ENCODE measurements around the gene EDC3. TPM values are rescaled to one million over a fixed set of nuclear protein-coding genes. Genes with fewer than 3 reads are reported as not detected.
A peak's percentile ranks its signal among the peaks of the same experiment; 100 is the strongest.

The EDC3 gene
- total and polyA plus RNA-seq, 9 donors, result 11.0 to 32.5 (median 27.1) TPM

DNA sequence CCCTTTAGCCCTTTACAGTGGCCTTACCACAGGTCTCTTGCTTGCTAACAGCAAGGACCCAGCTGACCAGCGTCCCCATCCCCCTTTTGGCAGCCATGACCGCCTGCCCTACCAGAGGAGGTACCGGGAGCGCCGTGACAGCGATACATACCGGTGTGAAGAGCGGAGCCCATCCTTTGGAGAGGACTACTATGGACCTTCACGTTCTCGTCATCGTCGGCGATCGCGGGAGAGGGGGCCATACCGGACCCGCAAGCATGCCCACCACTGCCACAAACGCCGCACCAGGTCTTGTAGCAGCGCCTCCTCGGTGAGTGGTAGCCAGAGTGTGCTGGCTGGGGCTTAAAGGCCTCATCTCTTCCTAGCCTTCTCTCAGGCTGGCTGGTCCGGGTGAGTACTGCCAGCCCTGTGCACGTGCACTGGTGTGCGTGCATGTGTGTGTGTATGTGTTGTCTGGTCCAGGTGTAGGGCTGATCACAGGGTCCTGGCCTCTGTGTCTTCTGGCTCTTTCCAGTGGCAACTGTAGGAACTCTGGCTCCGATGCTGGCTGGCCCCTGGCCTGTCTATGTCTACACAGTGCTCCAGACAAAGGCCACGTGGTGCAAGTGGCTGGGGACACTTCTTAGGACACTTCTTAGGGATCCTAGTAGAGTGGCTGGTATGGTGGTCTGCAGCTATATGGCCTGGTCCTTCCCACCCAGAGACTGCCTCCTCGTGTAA is 75.7 kb downstream of the EDC3 start:
- Histone ChIP-seq H3K4me1 (ENCODE audit: control insufficient read depth, insufficient read depth, low read length) (peaks cover 22% of the 10 kb centered on the region), H3K27ac (ENCODE audit: low read length) (no peak overlapping the region), H3K9me3 (replicated peaks; ENCODE audit: control insufficient read depth, low read depth, low read length) (no peaks in the 10 kb centered on the region), H3K36me3 (ENCODE audit: control insufficient read depth, insufficient read depth, low read length) (peaks cover 75% of the 10 kb centered on the region), H3K27me3 (ENCODE audit: control insufficient read depth, insufficient read depth, low read length) (no peaks in the 10 kb centered on the region), H3K4me3 (ENCODE audit: low read length) (no peak overlapping the region)
- DNase-seq, result no peak
- 92% methylated on average over 21 of the region's 27 CpGs for WGBS (ENCODE audit: insufficient coverage)

DNA sequence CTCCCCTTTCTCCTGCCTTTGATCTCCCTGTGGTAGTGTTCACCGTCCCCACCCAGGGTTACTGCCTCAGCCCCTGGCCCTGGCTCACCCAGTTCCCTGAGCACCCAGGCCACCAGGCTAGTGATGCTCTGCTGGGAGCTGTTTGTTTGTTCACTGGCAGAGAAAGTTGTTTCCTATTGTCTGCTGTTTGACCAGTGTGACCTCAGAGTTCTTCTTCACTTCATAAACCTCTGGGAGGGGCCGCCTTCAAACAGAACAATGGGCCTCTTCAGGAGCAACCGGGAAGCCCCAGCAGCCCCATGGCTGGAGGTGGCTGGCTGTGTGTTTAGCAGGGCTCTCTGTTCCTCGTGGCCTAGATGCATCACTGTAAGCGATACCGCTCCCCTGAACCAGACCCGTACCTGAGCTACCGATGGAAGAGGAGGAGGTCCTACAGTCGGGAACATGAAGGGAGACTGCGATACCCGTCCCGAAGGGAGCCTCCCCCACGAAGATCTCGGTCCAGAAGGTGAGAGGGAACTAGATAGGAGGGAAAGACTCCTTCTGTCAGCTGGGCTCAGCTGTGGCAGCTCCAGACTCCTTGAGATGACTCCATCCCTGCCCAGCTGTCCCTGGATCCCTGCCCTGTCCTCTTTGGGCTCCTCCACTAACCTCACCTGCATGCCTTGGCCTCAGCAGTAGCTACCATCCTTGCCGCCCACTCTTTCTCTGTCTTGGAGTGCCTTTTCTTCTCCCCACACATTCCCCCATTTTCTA is 76.8 kb downstream of the EDC3 start:
- no peak for DNase-seq
- Histone ChIP-seq H3K27me3 (ENCODE audit: control insufficient read depth, insufficient read depth, low read length) (no peaks in the 10 kb centered on the region), H3K9me3 (replicated peaks; ENCODE audit: control insufficient read depth, low read depth, low read length) (no peaks in the 10 kb centered on the region), H3K27ac (ENCODE audit: low read length) (no peak overlapping the region), H3K36me3 (ENCODE audit: control insufficient read depth, insufficient read depth, low read length) (peaks cover 64% of the 10 kb centered on the region), H3K4me3 (ENCODE audit: low read length) (no peak overlapping the region), H3K4me1 (ENCODE audit: control insufficient read depth, insufficient read depth, low read length) (peaks cover 22% of the 10 kb centered on the region)
- WGBS (ENCODE audit: insufficient coverage), result 84% methylated on average over 13 of the region's 15 CpGs

DNA sequence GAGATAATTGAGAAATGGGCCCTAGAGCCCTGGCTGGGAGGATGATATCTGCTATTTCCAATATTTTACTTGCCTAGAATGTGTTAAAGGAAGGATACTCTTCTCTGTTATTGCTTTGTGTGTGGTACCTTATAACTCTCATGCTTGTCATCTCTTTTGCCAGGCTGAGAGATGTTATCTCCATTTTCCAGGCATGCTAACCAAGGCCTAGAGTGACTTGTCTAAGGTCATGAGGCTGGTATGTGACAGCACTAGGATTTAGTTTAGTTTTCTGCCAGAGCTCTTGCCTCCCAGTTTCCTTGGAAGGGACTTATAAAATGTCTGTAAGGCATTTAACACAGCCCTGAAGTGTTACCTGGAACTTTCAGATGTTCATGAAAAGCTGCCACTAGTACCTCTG is 78.8 kb downstream of the EDC3 start:
- Histone ChIP-seq H3K9me3 (replicated peaks; ENCODE audit: control insufficient read depth, low read depth, low read length) (no peaks in the 10 kb centered on the region), H3K4me1 (ENCODE audit: control insufficient read depth, insufficient read depth, low read length) (peaks cover 23% of the 10 kb centered on the region), H3K27ac (ENCODE audit: low read length) (peak overlapping the region; percentile 96), H3K27me3 (ENCODE audit: control insufficient read depth, insufficient read depth, low read length) (no peaks in the 10 kb centered on the region), H3K36me3 (ENCODE audit: control insufficient read depth, insufficient read depth, low read length) (peaks cover 44% of the 10 kb centered on the region), H3K4me3 (ENCODE audit: low read length) (peak overlapping the region; percentile 100)
- no peak for DNase-seq

DNA sequence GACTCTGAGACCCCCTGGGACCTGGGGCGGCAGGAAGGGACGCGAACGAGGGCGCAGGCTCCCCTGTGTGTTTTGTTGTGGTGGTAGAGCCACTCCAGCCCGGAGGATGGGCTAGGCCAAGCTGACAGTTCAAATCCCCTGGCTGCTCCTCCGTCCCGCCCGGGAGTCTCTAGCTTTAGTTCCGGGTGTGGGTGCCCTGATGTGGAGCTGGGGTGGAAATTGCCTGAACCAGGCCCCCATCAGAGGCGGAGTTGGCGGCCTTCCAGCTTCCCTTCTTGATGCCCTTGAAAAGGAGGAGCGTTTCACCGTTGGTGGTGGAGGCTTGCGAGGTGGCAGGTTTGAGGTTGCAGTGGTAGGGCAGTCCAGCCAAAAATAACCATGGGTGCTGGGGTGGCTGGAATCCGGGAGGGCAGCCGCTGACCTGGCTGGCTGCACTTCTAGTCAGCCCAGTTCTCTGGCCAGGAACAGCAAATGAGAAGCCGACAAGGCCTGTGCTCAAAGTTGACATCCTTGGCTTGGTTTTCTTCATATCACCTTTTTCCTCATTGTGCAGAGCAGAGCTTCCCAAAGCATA is 79.4 kb downstream of the EDC3 start:
- Histone ChIP-seq H3K27me3 (ENCODE audit: control insufficient read depth, insufficient read depth, low read length) (no peaks in the 10 kb centered on the region), H3K27ac (ENCODE audit: low read length) (peak overlapping the region; percentile 96), H3K4me1 (ENCODE audit: control insufficient read depth, insufficient read depth, low read length) (peaks cover 28% of the 10 kb centered on the region), H3K36me3 (ENCODE audit: control insufficient read depth, insufficient read depth, low read length) (peaks cover 39% of the 10 kb centered on the region), H3K9me3 (replicated peaks; ENCODE audit: control insufficient read depth, low read depth, low read length) (no peaks in the 10 kb centered on the region), H3K4me3 (ENCODE audit: low read length) (peak overlapping the region; percentile 100)
- 3% methylated on average over 18 of the region's 18 CpGs for WGBS (ENCODE audit: insufficient coverage)
- DNase-seq, result peak; percentile 75

DNA sequence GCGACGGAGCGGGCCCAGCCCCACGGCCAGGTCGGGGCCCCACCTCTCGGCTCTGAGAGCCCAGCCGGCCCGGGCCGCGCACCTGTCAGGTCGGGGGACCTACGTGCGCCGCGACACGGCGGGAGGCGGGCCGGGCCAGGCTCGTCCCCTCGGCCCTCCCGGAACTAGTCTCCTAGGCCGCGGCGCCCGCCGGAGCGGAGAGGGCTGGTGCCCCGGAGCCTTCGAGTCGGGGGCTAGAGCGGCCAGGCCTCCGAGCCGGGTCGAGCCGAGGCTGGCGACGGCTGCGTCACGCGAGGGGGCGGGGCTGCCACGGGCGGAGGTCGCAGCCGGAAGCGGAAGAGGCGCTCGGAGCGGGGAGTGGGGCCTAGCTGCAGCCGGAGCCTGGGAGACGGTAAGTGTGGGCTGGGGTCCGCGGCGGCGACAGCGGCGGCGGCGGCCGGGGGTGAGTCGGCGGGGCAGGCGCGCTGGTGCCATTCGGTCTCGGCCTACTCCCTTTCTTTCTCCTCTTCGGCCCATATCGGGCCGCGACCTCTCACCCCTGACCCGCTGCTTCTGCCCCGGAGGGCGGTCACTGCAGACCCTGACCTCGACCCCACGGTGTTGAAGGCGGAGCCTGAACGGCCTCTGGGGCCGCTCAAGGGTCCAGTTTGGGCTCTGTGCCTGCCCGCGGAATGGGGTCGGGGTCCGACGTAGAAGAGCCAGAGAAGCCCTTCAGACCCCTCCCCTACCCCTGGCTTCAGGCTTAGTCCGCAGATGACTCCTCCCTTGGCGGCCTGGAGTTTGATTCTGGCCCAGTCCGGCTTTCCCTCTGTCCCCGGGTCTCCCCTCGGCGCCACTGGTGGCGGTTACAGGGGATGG is 80.1 kb downstream of the EDC3 start, which contains the start of gene CLK3:
CLK3 (plus strand) TSS at position 329 of the 858 bp plus-strand sequence. CDS start 3,361 bp downstream, outside the sequence.
- Histone ChIP-seq H3K27me3 (ENCODE audit: control insufficient read depth, insufficient read depth, low read length) (no peaks in the 10 kb centered on the region), H3K9me3 (replicated peaks; ENCODE audit: control insufficient read depth, low read depth, low read length) (no peaks in the 10 kb centered on the region), H3K4me3 (ENCODE audit: low read length) (peak within 1 kb of the TSS; percentile 100), H3K27ac (ENCODE audit: low read length) (peak within 1 kb of the TSS; percentile 97), H3K4me1 (ENCODE audit: control insufficient read depth, insufficient read depth, low read length) (peaks cover 35% of the 10 kb centered on the region), H3K36me3 (ENCODE audit: control insufficient read depth, insufficient read depth, low read length) (peaks cover 31% of the 10 kb centered on the region)
- peak; percentile 98 for DNase-seq
- WGBS (ENCODE audit: insufficient coverage), result under 1% methylated on average over 85 of the region's 91 CpGs

DNA sequence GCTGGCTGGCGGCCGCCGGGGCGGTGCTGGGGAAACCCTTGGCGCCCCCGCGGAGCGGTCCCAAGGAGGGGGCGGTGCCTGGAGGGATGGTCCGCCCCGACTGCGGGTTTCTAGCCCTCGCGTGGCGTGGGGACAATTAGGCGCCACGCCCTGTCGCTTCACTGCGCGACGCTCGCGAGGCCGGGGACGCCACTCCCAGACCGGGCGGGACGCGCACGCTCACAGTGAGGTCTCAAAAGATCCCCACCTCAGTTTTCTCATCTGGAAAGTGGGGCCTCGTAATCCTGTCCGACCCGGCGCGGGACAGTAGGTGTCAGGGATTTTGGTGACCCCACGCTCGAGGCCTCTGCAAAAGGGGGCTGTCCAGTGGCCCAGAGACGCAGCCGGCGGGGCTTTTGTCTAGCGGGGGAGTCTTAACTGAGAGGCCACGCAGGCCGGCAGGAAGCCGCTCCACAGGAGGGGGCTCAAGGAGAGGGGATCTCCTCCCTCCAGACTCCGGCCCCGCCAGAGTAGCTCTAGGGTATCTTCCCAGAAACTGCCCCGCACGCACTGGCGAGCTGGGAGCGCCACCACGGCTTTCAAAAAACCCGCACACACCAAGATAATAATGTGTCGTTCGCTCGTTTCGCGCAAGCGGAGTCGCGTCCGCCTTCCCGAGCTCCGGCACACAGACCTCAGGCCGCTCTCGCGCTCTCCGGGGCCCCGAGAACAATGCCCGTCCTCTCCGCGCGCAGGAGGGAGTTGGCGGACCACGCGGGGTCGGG is 80.9 kb downstream of the EDC3 start:
- DNase-seq, result peak; percentile 93
- Histone ChIP-seq H3K36me3 (ENCODE audit: control insufficient read depth, insufficient read depth, low read length) (peaks cover 23% of the 10 kb centered on the region), H3K9me3 (replicated peaks; ENCODE audit: control insufficient read depth, low read depth, low read length) (no peaks in the 10 kb centered on the region), H3K4me3 (ENCODE audit: low read length) (peak overlapping the region; percentile 100), H3K27ac (ENCODE audit: low read length) (peak overlapping the region; percentile 97), H3K27me3 (ENCODE audit: control insufficient read depth, insufficient read depth, low read length) (no peaks in the 10 kb centered on the region), H3K4me1 (ENCODE audit: control insufficient read depth, insufficient read depth, low read length) (peaks cover 44% of the 10 kb centered on the region)
- under 1% methylated on average over 64 of the region's 76 CpGs for WGBS (ENCODE audit: insufficient coverage)

DNA sequence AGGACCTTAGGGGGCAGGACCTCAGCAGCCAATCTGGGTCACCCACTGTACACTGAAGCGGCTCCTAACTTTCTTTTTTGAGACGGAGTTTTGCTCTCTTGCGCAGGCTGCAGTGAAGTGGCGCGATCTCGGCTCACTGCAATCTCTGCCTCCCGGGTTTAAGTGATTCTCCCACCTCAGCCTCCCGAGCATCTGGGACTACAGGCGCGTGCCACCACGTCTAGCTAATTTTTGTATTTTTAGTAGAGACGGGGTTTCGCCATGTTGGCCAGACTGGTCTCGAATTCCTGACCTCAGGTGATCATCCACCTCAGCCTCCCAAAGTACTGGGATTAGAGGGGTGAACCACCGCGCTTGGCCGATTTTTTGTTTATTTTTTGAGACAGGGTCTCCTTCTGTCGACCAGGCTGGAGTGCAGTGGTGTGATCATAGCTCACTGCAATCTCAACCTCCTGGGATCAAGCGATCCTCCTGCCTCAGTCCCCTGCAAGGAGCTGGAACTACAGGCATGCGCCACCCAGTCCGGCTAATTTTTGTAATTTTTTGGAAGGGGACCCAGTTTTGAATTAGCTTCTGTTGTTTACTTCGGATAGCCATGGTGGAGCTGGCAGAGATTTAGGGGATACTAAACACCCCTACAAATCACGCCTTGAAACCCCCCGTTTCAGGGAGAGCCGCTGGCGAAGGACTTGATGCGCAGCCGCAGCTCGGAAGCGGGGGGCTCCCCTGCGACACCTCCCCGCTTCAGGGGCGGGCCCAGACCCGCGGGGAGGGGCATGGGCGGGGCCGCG is 81.7 kb downstream of the EDC3 start:
- Histone ChIP-seq H3K36me3 (ENCODE audit: control insufficient read depth, insufficient read depth, low read length) (peaks cover 16% of the 10 kb centered on the region), H3K4me3 (ENCODE audit: low read length) (peak overlapping the region; percentile 100), H3K27me3 (ENCODE audit: control insufficient read depth, insufficient read depth, low read length) (no peaks in the 10 kb centered on the region), H3K4me1 (ENCODE audit: control insufficient read depth, insufficient read depth, low read length) (peaks cover 51% of the 10 kb centered on the region), H3K9me3 (replicated peaks; ENCODE audit: control insufficient read depth, low read depth, low read length) (no peaks in the 10 kb centered on the region), H3K27ac (ENCODE audit: low read length) (peak overlapping the region; percentile 16)
- DNase-seq, result no peak
- WGBS (ENCODE audit: insufficient coverage), result 29% methylated on average over 24 of the region's 38 CpGs

DNA sequence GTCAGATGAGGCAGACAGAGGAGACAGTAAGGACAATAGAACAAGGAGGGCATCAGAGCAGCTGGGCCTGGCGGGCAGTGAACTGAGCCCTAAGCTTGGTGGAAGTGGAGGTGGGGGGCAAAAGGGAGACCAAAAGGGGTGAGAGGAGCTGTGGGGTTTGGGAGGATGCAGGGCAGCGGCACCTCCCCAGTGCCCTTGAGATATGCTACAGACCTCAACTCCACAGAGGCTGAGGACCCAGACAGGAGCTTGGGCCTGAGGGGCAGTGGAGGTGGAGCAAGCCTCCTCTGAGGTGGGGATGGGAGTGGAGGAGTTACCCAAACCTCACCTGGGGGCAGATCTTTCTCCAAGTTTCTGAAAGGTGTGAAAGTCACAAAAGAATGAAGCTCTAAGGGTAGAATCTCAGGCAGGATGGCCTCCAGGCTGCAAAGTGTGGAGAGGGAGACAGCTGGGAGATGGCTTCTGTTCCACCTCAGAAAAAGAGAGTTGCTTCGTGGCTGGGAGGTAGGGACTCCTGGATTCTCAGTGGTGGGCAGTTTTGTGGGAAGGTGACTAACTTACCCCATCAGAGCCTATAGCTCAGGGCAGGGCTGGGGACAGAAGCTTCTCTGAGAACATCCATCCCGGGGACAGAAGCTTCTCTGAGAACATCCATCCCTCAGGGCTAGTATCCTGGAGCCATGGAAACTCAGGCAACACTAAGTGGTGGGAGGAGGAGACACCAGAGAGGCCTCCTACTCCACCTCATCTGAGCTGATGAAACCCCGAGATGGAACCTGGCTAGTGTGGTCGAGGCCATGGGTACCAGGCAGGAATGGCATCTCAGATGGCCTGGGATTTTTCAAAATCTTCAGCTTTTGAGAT is 82.5 kb downstream of the EDC3 start:
- H3K27ac ChIP-seq (ENCODE audit: low read length), result no peak overlapping the region
- H3K27me3 ChIP-seq (ENCODE audit: control insufficient read depth, insufficient read depth, low read length), result peaks cover 4% of the 10 kb centered on the region
- WGBS (ENCODE audit: insufficient coverage), result 51% methylated on average over 3 of the region's 6 CpGs
- peak; percentile 53 for DNase-seq
- H3K36me3 ChIP-seq (ENCODE audit: control insufficient read depth, insufficient read depth, low read length), result peaks cover 8% of the 10 kb centered on the region
- no peak overlapping the region for H3K4me3 ChIP-seq (ENCODE audit: low read length)
- peaks cover 51% of the 10 kb centered on the region for H3K4me1 ChIP-seq (ENCODE audit: control insufficient read depth, insufficient read depth, low read length)
- no peaks in the 10 kb centered on the region for H3K9me3 ChIP-seq (replicated peaks; ENCODE audit: control insufficient read depth, low read depth, low read length)

Data from muscle of leg (tissue), 11 donors.